ENCODE measurements around the gene RASSF4.

The RASSF4 gene

GRCh38 chr10:44933451-44934321 lies 25.9 kb upstream of the RASSF4 start:
- no peak overlapping the region for H3K9ac ChIP-seq (ENCODE audit: low read depth, low read length, poor library complexity)
- no peak overlapping the region for H3K23ac ChIP-seq (ENCODE audit: low read depth, low read length, poor library complexity)
- H3K4ac ChIP-seq (ENCODE audit: low read length), result no peak overlapping the region
- H2AK5ac ChIP-seq (ENCODE audit: low read depth, low read length), result peak overlapping the region; percentile 36
- no peak overlapping the region for H3K27ac ChIP-seq (replicated peaks; ENCODE audit: low read length)
- peak overlapping the region in 1 of 2 donors; percentile 15 for H3K4me3 ChIP-seq (ENCODE audit: low read length in 2 of 2)
- no peak overlapping the region for H3K14ac ChIP-seq (ENCODE audit: low read length)
- no peak overlapping the region for H3K18ac ChIP-seq (ENCODE audit: low read length)
- H4K8ac ChIP-seq (ENCODE audit: low read depth, low read length), result no peak overlapping the region
- no peaks in the 10 kb centered on the region for H3K9me3 ChIP-seq (replicated peaks in 1 of 2; ENCODE audit: control insufficient read depth in 2 of 2, insufficient read depth in 1 of 2, low read depth in 1 of 2, low read length in 2 of 2)
- H3K4me2 ChIP-seq (ENCODE audit: insufficient read depth, low read length, poor library complexity, severe bottlenecking), result no peak overlapping the region
- H2AFZ ChIP-seq (ENCODE audit: low read length), result no peak overlapping the region
- H3K36me3 ChIP-seq (replicated peaks in 1 of 2; ENCODE audit: control insufficient read depth in 2 of 2, insufficient read depth in 2 of 2, low read length in 2 of 2), result no peaks in the 10 kb centered on the region
- no CpG with 5 or more reads among the region's 9 CpGs for WGBS, 2 donors (ENCODE audit: extremely low coverage in 2 of 2, insufficient read length in 2 of 2, insufficient replicate concordance in 1 of 2)
- H4K91ac ChIP-seq (ENCODE audit: low read depth, low read length, poor library complexity), result no peak overlapping the region
- DNase-seq (ENCODE audit: low spot score), result no peak
- H2BK5ac ChIP-seq (ENCODE audit: low read length), result no peak overlapping the region
- H2BK12ac ChIP-seq (ENCODE audit: low read length), result no peak overlapping the region
- peak overlapping the region; percentile 23 for H2BK15ac ChIP-seq (ENCODE audit: low read length)
- no peak overlapping the region for H2BK120ac ChIP-seq (ENCODE audit: low read depth, low read length)
- no peaks in the 10 kb centered on the region for H3K79me1 ChIP-seq (ENCODE audit: low read depth, low read length)
- H3K4me1 ChIP-seq (ENCODE audit: control insufficient read depth in 2 of 2, insufficient read depth in 1 of 2, low read depth in 1 of 2, low read length in 2 of 2), result peaks cover 0 to 2% of the 10 kb centered on the region in 2 donors
- H3K27me3 ChIP-seq (ENCODE audit: control insufficient read depth in 3 of 3, insufficient read depth in 3 of 3, low read depth in 1 of 3, low read length in 3 of 3), result peaks cover 0 to 5% (median 0%) of the 10 kb centered on the region in 3 experiments

DNA sequence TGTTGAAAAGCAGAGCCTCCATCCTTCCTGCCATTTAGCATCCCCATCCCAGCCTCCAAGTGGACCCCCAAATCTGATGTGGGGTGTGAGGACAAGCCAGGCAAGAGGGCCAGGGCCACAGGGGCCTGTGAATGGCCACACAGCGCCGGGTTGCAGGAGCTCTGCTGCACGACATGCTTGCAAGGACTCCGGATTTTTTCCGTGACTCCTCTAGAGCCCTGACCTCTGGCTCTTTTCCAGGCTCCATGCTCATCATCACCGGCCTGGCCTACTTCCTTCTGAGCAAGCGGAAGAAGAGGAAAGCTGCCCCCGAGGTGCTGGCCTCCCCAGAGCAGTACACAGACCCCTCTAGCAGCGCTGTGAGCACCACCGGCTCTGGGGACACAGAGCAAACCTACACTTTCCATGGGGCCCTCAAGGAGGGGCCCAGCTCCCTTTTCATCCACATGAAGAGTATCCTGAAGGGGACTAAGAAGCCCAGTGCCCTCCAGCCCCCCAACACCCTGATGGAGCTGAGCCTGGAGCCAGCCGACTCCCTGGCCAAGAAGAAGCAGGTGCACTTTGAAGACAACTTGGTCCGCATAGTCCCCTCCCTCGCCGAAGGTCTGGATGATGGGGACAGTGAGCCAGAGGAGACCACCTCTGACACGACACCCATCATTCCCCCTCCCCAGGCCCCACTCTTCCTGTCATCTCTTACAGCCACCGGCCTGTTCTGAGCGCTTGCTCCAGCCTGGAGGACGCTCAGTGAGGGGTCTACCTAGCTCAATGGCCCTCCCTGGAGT lies 25.0 kb upstream of the RASSF4 start:
- H3K4ac ChIP-seq (ENCODE audit: low read length), result no peak overlapping the region
- DNase-seq (ENCODE audit: low spot score), result no peak
- no peak overlapping the region for H3K27ac ChIP-seq (replicated peaks; ENCODE audit: low read length)
- H2BK15ac ChIP-seq (ENCODE audit: low read length), result peak overlapping the region; percentile 13
- peaks cover 0 to 5% (median 0%) of the 10 kb centered on the region in 3 experiments for H3K27me3 ChIP-seq (ENCODE audit: control insufficient read depth in 3 of 3, insufficient read depth in 3 of 3, low read depth in 1 of 3, low read length in 3 of 3)
- no peak overlapping the region for H3K23ac ChIP-seq (ENCODE audit: low read depth, low read length, poor library complexity)
- H3K9me3 ChIP-seq (replicated peaks in 1 of 2; ENCODE audit: control insufficient read depth in 2 of 2, insufficient read depth in 1 of 2, low read depth in 1 of 2, low read length in 2 of 2), result no peaks in the 10 kb centered on the region
- H3K4me3 ChIP-seq (ENCODE audit: low read length in 2 of 2), result no peak overlapping the region
- H3K36me3 ChIP-seq (replicated peaks in 1 of 2; ENCODE audit: control insufficient read depth in 2 of 2, insufficient read depth in 2 of 2, low read length in 2 of 2), result no peaks in the 10 kb centered on the region
- H3K14ac ChIP-seq (ENCODE audit: low read length), result no peak overlapping the region
- no peak overlapping the region for H2BK5ac ChIP-seq (ENCODE audit: low read length)
- H2AFZ ChIP-seq (ENCODE audit: low read length), result no peak overlapping the region
- H3K9ac ChIP-seq (ENCODE audit: low read depth, low read length, poor library complexity), result no peak overlapping the region
- H2BK12ac ChIP-seq (ENCODE audit: low read length), result no peak overlapping the region
- peaks cover 0 to 2% of the 10 kb centered on the region in 2 donors for H3K4me1 ChIP-seq (ENCODE audit: control insufficient read depth in 2 of 2, insufficient read depth in 1 of 2, low read depth in 1 of 2, low read length in 2 of 2)
- no peak overlapping the region for H2BK120ac ChIP-seq (ENCODE audit: low read depth, low read length)
- WGBS, 2 donors (ENCODE audit: extremely low coverage in 2 of 2, insufficient read length in 2 of 2, insufficient replicate concordance in 1 of 2), result no CpG with 5 or more reads among the region's 18 CpGs
- H2AK5ac ChIP-seq (ENCODE audit: low read depth, low read length), result peak overlapping the region; percentile 36
- H3K4me2 ChIP-seq (ENCODE audit: insufficient read depth, low read length, poor library complexity, severe bottlenecking), result no peak overlapping the region
- H4K91ac ChIP-seq (ENCODE audit: low read depth, low read length, poor library complexity), result no peak overlapping the region
- no peaks in the 10 kb centered on the region for H3K79me1 ChIP-seq (ENCODE audit: low read depth, low read length)
- no peak overlapping the region for H4K8ac ChIP-seq (ENCODE audit: low read depth, low read length)
- no peak overlapping the region for H3K18ac ChIP-seq (ENCODE audit: low read length)

DNA sequence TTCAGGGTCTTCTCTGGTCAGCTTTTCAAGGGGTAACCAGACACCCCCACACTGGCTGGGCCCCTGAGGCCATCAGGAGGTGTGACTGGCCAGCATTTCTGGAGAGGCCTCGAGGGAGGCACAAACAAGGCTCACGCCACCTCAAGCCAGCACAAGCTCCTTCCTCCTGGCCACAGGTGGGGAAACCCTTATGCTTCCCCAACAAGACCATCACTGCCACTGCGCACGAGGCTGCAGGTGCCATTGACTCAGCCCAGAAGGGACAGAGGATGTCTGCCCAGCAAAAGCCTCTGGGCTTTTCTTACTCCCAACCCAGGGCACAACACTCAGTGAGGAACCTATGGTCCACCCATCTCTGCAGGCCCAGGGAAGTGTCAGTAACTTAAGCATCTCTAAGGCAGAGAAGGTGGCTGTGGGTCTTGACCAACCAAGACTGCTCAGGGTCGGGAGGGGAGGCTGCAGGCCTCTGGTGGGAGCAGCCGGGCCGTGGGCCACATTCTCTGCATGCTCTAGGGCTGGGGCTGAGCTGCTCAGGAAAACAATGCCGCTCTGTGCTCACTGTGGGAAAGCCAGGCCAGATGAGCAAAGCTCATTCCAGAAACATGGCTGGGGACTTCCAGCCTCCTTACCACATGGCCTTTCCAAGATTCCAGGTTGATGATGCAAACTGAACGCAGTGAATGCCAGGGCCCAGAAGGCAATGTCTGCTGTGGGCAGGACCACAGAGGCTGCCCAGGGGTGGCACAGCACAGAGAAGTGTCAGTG lies 24.2 kb upstream of the RASSF4 start:
- Histone ChIP-seq H2BK12ac (ENCODE audit: low read length) (peak overlapping the region; percentile 73), H3K18ac (ENCODE audit: low read length) (peak overlapping the region; percentile 45), H3K4ac (ENCODE audit: low read length) (no peak overlapping the region), H3K9ac (ENCODE audit: low read depth, low read length, poor library complexity) (no peak overlapping the region), H3K36me3 (replicated peaks in 1 of 2; ENCODE audit: control insufficient read depth in 2 of 2, insufficient read depth in 2 of 2, low read length in 2 of 2) (no peaks in the 10 kb centered on the region), H3K14ac (ENCODE audit: low read length) (no peak overlapping the region), H3K4me1 (ENCODE audit: control insufficient read depth in 2 of 2, insufficient read depth in 1 of 2, low read depth in 1 of 2, low read length in 2 of 2) (peaks cover 0 to 2% of the 10 kb centered on the region in 2 donors), H3K23ac (ENCODE audit: low read depth, low read length, poor library complexity) (no peak overlapping the region), H3K4me3 (ENCODE audit: low read length in 2 of 2) (no peak overlapping the region), H4K8ac (ENCODE audit: low read depth, low read length) (no peak overlapping the region), H3K9me3 (replicated peaks in 1 of 2; ENCODE audit: control insufficient read depth in 2 of 2, insufficient read depth in 1 of 2, low read depth in 1 of 2, low read length in 2 of 2) (no peaks in the 10 kb centered on the region), H3K27me3 (ENCODE audit: control insufficient read depth in 3 of 3, insufficient read depth in 3 of 3, low read depth in 1 of 3, low read length in 3 of 3) (peaks cover 0 to 5% (median 0%) of the 10 kb centered on the region in 3 experiments), H2AFZ (ENCODE audit: low read length) (no peak overlapping the region), H2BK15ac (ENCODE audit: low read length) (no peak overlapping the region), H2BK5ac (ENCODE audit: low read length) (no peak overlapping the region), H2AK5ac (ENCODE audit: low read depth, low read length) (peak overlapping the region; percentile 36), H3K79me1 (ENCODE audit: low read depth, low read length) (no peaks in the 10 kb centered on the region), H3K4me2 (ENCODE audit: insufficient read depth, low read length, poor library complexity, severe bottlenecking) (no peak overlapping the region), H2BK120ac (ENCODE audit: low read depth, low read length) (no peak overlapping the region), H3K27ac (replicated peaks; ENCODE audit: low read length) (no peak overlapping the region), H4K91ac (ENCODE audit: low read depth, low read length, poor library complexity) (no peak overlapping the region)
- no peak for DNase-seq (ENCODE audit: low spot score)
- WGBS, 2 donors (ENCODE audit: extremely low coverage in 2 of 2, insufficient read length in 2 of 2, insufficient replicate concordance in 1 of 2), result no CpG with 5 or more reads among the region's 9 CpGs
